ENCODE results near the gene CIBAR2. TPM values are rescaled to one million over a fixed set of nuclear protein-coding genes. Genes with fewer than 3 reads are reported as not detected.

CIBAR2 gene
- total RNA-seq, 1 donor from 2014 or later, result 4.9 TPM

GRCh38 chr16:85103114-85104079 lies 8.9 kb downstream of the CIBAR2 start:
- Mint-ChIP-seq H3K4me3 (no peak overlapping the region), H3K4me1 (ENCODE audit: unreplicated experiment) (peaks cover 4% of the 10 kb centered on the region), H3K36me3 (no peaks in the 10 kb centered on the region), H3K27ac (no peak overlapping the region), H3K27me3 (peaks cover 3% of the 10 kb centered on the region), H3K9me3 (no peaks in the 10 kb centered on the region)
- no peak for TF ChIP-seq CTCF (conservative IDR thresholded peaks at IDR 0.05)
- DNase-seq (ENCODE audit: extremely low spot score, unreplicated experiment), result no peak

- Mint-ChIP-seq H3K4me1 (ENCODE audit: unreplicated experiment) (peaks cover 4% of the 10 kb centered on the region), H3K4me3 (no peak overlapping the region), H3K36me3 (no peaks in the 10 kb centered on the region), H3K9me3 (no peaks in the 10 kb centered on the region), H3K27me3 (peaks cover 3% of the 10 kb centered on the region), H3K27ac (no peak overlapping the region)
- TF ChIP-seq CTCF (conservative IDR thresholded peaks at IDR 0.05), result no peak
- no peak for DNase-seq (ENCODE audit: extremely low spot score, unreplicated experiment)
Observed at GRCh38 chr16:85101956-85102630, 10.2 kb downstream of the CIBAR2 start.

GRCh38 chr16:85100265-85100664 lies 12.0 kb downstream of the CIBAR2 start:
- DNase-seq (ENCODE audit: extremely low spot score, unreplicated experiment), result no peak
- H3K36me3 Mint-ChIP-seq, result no peaks in the 10 kb centered on the region
- peaks cover 4% of the 10 kb centered on the region for H3K4me1 Mint-ChIP-seq (ENCODE audit: unreplicated experiment)
- no peak for TF ChIP-seq CTCF (conservative IDR thresholded peaks at IDR 0.05)
- peaks cover 3% of the 10 kb centered on the region for H3K27me3 Mint-ChIP-seq
- no peak overlapping the region for H3K27ac Mint-ChIP-seq
- no peak overlapping the region for H3K4me3 Mint-ChIP-seq
- no peaks in the 10 kb centered on the region for H3K9me3 Mint-ChIP-seq

- no peak overlapping the region for H3K4me3 Mint-ChIP-seq
- DNase-seq (ENCODE audit: extremely low spot score, unreplicated experiment), result no peak
- peaks cover 4% of the 10 kb centered on the region for H3K4me1 Mint-ChIP-seq (ENCODE audit: unreplicated experiment)
- peaks cover 3% of the 10 kb centered on the region for H3K27me3 Mint-ChIP-seq
- no peaks in the 10 kb centered on the region for H3K9me3 Mint-ChIP-seq
- no peaks in the 10 kb centered on the region for H3K36me3 Mint-ChIP-seq
- H3K27ac Mint-ChIP-seq, result no peak overlapping the region
- no peak for TF ChIP-seq CTCF (conservative IDR thresholded peaks at IDR 0.05)
Observed at GRCh38 chr16:85098565-85098964, 13.7 kb downstream of the CIBAR2 start.

GRCh38 chr16:85096921-85097320 lies 15.4 kb downstream of the CIBAR2 start:
- Mint-ChIP-seq H3K4me3 (no peak overlapping the region), H3K9me3 (no peaks in the 10 kb centered on the region), H3K36me3 (no peaks in the 10 kb centered on the region), H3K4me1 (ENCODE audit: unreplicated experiment) (no peaks in the 10 kb centered on the region), H3K27me3 (peaks cover 3% of the 10 kb centered on the region), H3K27ac (no peak overlapping the region)
- DNase-seq (ENCODE audit: extremely low spot score, unreplicated experiment), result no peak
- TF ChIP-seq CTCF (conservative IDR thresholded peaks at IDR 0.05), result no peak

Data from type B pancreatic cell (in vitro differentiated cells).